Subcutaneous adipose tissue (tissue), 4 donors: ENCODE data around the gene TSC22D1. TPM values are rescaled to one million over a fixed set of nuclear protein-coding genes. Genes with fewer than 3 reads are reported as not detected.

Source experiments
- CTCF ChIP-seq: fragments of 450-650 bp; IDR thresholded peaks from one replicate; pipeline ENCODE4 v1.5.1; 2016; ENCODE audit warnings: low read depth, mild to moderate bottlenecking, control low read depth, antibody characterized with exemption, moderate library complexity
- total RNA-seq, 4 donors: library from RNA; depleted of rRNA; stranded (reverse); fragments of >200 nt; gene quantifications; one replicate each; pipeline ENCODE4 v1.1.0, GENCODE V29; 2016

The TSC22D1 gene
- total RNA-seq, 4 donors from 2014 or later: 77.0 to 182 (median 92.1) TPM

GRCh38 chr13:44434766-44435141 lies 141.4 kb downstream of the TSC22D1 start:
- no peak for TF ChIP-seq CTCF

GRCh38 chr13:44433863-44434765 lies 142.0 kb downstream of the TSC22D1 start:
- no peak for TF ChIP-seq CTCF

GRCh38 chr13:44432650-44433049 lies 143.5 kb downstream of the TSC22D1 start:
- TF ChIP-seq CTCF: no peak

- no peak for TF ChIP-seq CTCF
Measured at GRCh38 chr13:44431150-44431549, 145.0 kb downstream of the TSC22D1 start.

GRCh38 chr13:44429311-44429710 lies 146.8 kb downstream of the TSC22D1 start:
- no peak for TF ChIP-seq CTCF

GRCh38 chr13:44426461-44426860 lies 149.7 kb downstream of the TSC22D1 start:
- no peak for TF ChIP-seq CTCF

GRCh38 chr13:44425815-44426078 lies 150.4 kb downstream of the TSC22D1 start:
- no peak for TF ChIP-seq CTCF
